ENCODE results near the gene PDE10A. TPM values are rescaled to one million over a fixed set of nuclear protein-coding genes. Genes with fewer than 3 reads are reported as not detected.

PDE10A gene
- total RNA-seq, 1 donor, result 5.6 TPM

GRCh38 chr6:165605901-165606739, 56.9 kb downstream of the PDE10A start:
- TF ChIP-seq, protein P1, sequence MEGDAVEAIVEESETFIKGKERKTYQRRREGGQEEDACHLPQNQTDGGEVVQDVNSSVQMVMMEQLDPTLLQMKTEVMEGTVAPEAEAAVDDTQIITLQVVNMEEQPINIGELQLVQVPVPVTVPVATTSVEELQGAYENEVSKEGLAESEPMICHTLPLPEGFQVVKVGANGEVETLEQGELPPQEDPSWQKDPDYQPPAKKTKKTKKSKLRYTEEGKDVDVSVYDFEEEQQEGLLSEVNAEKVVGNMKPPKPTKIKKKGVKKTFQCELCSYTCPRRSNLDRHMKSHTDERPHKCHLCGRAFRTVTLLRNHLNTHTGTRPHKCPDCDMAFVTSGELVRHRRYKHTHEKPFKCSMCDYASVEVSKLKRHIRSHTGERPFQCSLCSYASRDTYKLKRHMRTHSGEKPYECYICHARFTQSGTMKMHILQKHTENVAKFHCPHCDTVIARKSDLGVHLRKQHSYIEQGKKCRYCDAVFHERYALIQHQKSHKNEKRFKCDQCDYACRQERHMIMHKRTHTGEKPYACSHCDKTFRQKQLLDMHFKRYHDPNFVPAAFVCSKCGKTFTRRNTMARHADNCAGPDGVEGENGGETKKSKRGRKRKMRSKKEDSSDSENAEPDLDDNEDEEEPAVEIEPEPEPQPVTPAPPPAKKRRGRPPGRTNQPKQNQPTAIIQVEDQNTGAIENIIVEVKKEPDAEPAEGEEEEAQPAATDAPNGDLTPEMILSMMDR (IDR thresholded peaks at IDR 0.05; ENCODE audit: insufficient read depth, low read depth, low read length), result no peak
- DNase-seq (ENCODE audit: low read depth), result no peak
- no peak overlapping the region for H3K4me3 ChIP-seq (ENCODE audit: low read depth, low read length)

GRCh38 chr6:165605182-165605875, 57.7 kb downstream of the PDE10A start:
- no peak overlapping the region for H3K4me3 ChIP-seq (ENCODE audit: low read depth, low read length)
- TF ChIP-seq, protein P1 (IDR thresholded peaks at IDR 0.05; ENCODE audit: insufficient read depth, low read depth, low read length), result no peak
- DNase-seq (ENCODE audit: low read depth), result no peak

GRCh38 chr6:165602291-165602690, 60.8 kb downstream of the PDE10A start:
- TF ChIP-seq, protein P1 (IDR thresholded peaks at IDR 0.05; ENCODE audit: insufficient read depth, low read depth, low read length), result no peak
- H3K4me3 ChIP-seq (ENCODE audit: low read depth, low read length), result no peak overlapping the region
- DNase-seq (ENCODE audit: low read depth), result no peak

DNA sequence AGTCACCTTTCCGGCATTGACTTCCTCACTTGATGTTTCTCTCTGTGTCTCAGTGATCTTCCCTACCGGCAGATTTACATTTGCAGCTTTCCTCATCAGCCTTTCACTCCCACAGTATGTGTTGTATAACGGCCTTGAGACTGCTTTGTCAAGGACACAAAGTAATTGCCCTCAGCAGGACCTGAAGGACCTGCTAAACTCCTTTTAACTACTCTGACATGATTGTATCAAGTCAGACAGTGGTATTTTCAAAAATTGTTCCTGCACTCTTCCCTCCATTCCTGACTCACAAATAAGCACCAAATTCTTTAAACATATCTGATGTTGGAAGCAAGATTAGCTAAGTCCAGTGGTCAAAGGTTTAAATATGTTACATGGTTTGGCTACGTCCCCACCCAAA, 62.4 kb downstream of the PDE10A start:
- no peak for DNase-seq (ENCODE audit: low read depth)

DNA sequence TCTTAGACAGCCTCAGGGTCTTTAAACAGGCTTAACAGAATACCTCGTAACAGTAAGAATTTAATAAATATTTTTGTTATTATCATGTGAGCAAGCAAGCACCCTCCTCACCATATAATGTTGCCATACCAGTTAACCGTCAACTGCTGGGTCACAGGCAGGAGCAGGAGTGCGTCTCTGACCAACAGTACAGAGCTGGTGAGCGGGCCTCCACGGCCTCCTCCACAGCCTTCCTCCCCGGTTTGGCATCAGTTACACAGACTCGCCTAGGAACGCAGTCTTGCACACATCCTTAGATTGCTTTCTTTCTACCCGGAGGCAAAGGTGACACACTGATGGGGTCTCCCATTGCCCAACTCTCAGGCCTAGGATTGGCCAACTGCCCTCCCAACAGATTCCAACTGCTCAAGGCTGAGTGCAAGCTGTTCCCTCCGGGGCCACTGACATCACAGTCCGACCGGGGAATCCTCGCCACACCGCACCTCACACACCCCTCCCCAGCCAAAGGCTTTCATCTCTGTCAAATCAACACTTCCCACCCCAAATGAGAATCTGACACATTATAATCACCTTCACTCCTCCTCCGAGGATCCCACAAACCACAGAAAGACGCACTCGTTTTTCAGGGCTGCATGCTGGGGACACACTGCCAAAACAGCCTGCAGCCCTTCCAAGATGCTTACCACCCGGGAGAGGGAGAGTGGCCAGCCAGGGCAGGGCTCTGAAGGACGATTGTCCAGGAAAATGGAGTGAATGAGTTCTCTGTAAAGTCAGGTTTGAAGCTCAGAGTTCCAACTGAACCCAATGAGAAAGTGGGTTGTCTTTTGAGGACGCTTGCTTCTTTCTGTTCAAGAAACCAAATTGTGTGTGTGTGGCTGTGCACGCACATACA, 63.2 kb downstream of the PDE10A start:
- DNase-seq (ENCODE audit: low read depth), result no peak
- TF ChIP-seq, protein P1 (IDR thresholded peaks at IDR 0.05; ENCODE audit: insufficient read depth, low read depth, low read length), result no peak
- no peak overlapping the region for H3K4me3 ChIP-seq (ENCODE audit: low read depth, low read length)

More for the DNA sequence above, 62.4 kb downstream of the PDE10A start:
- TF ChIP-seq, protein P1 (IDR thresholded peaks at IDR 0.05; ENCODE audit: insufficient read depth, low read depth, low read length), result no peak
- H3K4me3 ChIP-seq (ENCODE audit: low read depth, low read length), result no peak overlapping the region

- TF ChIP-seq, protein P1 (IDR thresholded peaks at IDR 0.05; ENCODE audit: insufficient read depth, low read depth, low read length), result no peak
- DNase-seq (ENCODE audit: low read depth), result no peak
- H3K4me3 ChIP-seq (ENCODE audit: low read depth, low read length), result no peak overlapping the region
Observed at GRCh38 chr6:165599121-165599520, 63.9 kb downstream of the PDE10A start.

Data from fibroblast of villous mesenchyme (primary cell).